Measurements from ENCODE around the gene GKAP1. TPM values are rescaled to one million over a fixed set of nuclear protein-coding genes. Genes with fewer than 3 reads are reported as not detected.

The GKAP1 gene
- polyA plus RNA-seq, 1 of the 3 experiments (the other 2 are of a cell fraction), result 1.7 TPM

GRCh38 chr9:83794051-83794450, 23.5 kb downstream of the GKAP1 start (continued):
- TF ChIP-seq SMC3 (IDR thresholded peaks at IDR 0.05; ENCODE audit: low read depth, low read length) (no peak), CHD2 (IDR thresholded peaks at IDR 0.05; ENCODE audit: low read length, partially characterized antibody) (no peak), GATA2 (CRISPR knock-in tag; IDR thresholded peaks at IDR 0.05) (no peak), EZH2phosphoT487 (IDR thresholded peaks at IDR 0.05; ENCODE audit: borderline replicate concordance, low read depth) (no peak), USF2 (IDR thresholded peaks at IDR 0.05; ENCODE audit: borderline replicate concordance, low read depth, low read length) (no peak)
- TF ChIP-seq, protein P1, sequence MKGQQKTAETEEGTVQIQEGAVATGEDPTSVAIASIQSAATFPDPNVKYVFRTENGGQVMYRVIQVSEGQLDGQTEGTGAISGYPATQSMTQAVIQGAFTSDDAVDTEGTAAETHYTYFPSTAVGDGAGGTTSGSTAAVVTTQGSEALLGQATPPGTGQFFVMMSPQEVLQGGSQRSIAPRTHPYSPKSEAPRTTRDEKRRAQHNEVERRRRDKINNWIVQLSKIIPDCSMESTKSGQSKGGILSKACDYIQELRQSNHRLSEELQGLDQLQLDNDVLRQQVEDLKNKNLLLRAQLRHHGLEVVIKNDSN (IDR thresholded peaks at IDR 0.05; ENCODE audit: borderline replicate concordance, low read depth), result no peak

GRCh38 chr9:83792746-83793145, 24.8 kb downstream of the GKAP1 start:
- CTCF ChIA-PET, result interaction anchor here (0.7 kb wide), 1 partner anchor 10 kb away, joined by 3 read pairs; no protein-coding TSS in a partner anchor
- no peaks in the 10 kb centered on the region for H3K9me3 ChIP-seq
- H3K4me1 ChIP-seq (ENCODE audit: control insufficient read depth in 1 of 2, insufficient read depth in 2 of 2, low read depth in 1 of 2, low read length in 1 of 2), result no peaks in the 10 kb centered on the region; a peak in 1 of 4 replicates
- no peak overlapping the region for H3K4me3 ChIP-seq (ENCODE audit: low read depth in 2 of 2, low read length in 1 of 2)
- H3K9ac ChIP-seq, result no peak overlapping the region
- no peaks in the 10 kb centered on the region for H3K79me2 ChIP-seq (ENCODE audit: insufficient read depth)
- TF ChIP-seq FOXM1 (IDR thresholded peaks at IDR 0.05; ENCODE audit: low read depth), result no peak
- 100% methylated on average over 1 of the region's 1 CpG for WGBS (ENCODE audit: low lambda C conversion rate)
- no peaks in the 10 kb centered on the region for H3F3A ChIP-seq (replicated peaks; ENCODE audit: insufficient read depth)
- no peaks in the 10 kb centered on the region for H3K9me2 ChIP-seq
- no peak overlapping the region for H3K27ac ChIP-seq (ENCODE audit: low read depth in 2 of 2, low read length in 1 of 2)
- peaks cover 3 to 7% of the 10 kb centered on the region in 2 experiments for H3K36me3 ChIP-seq (replicated peaks in 1 of 2; ENCODE audit: control insufficient read depth in 1 of 2, insufficient read depth in 2 of 2, low read length in 1 of 2)
- H4K20me1 ChIP-seq (ENCODE audit: insufficient read depth), result no peaks in the 10 kb centered on the region
- no peak for DNase-seq
- no peak overlapping the region for H2AFZ ChIP-seq (ENCODE audit: low read depth)
- no peaks in the 10 kb centered on the region for H3K27me3 ChIP-seq (ENCODE audit: insufficient read depth)
- H3K4me2 ChIP-seq, result no peak overlapping the region
- POLR2A ChIA-PET, result no interaction called here

DNA sequence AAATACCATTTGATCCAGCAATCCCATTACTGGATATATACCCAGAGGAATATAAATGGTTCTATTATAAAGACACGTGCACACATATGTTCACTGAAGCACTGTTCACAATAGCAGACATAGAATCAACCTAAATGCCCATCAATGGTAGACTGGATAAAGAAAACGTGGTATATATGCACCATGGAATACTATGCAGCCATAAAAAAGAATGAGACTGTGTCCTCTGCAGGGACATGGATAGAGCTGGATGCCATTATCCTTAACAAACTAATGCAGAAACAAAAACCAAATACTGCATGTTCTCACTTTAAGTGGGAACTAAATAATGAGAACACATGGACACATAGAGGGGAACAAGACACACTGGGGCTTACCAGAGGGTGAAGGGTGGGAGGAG, 39.4 kb downstream of the GKAP1 start:
- no peak overlapping the region for H3K27ac ChIP-seq (ENCODE audit: low read depth in 2 of 2, low read length in 1 of 2)

More for the DNA sequence above, 39.4 kb downstream of the GKAP1 start:
- Histone ChIP-seq H3K4me1 (ENCODE audit: control insufficient read depth in 1 of 2, insufficient read depth in 2 of 2, low read depth in 1 of 2, low read length in 1 of 2) (no peaks in the 10 kb centered on the region), H3K9ac (no peak overlapping the region), H3K4me2 (no peak overlapping the region), H4K20me1 (ENCODE audit: insufficient read depth) (no peaks in the 10 kb centered on the region), H3F3A (replicated peaks; ENCODE audit: insufficient read depth) (no peaks in the 10 kb centered on the region), H3K4me3 (ENCODE audit: low read depth in 2 of 2, low read length in 1 of 2) (no peak overlapping the region), H3K79me2 (ENCODE audit: insufficient read depth) (no peaks in the 10 kb centered on the region), H2AFZ (ENCODE audit: low read depth) (no peak overlapping the region), H3K9me3 (no peaks in the 10 kb centered on the region), H3K9me2 (no peaks in the 10 kb centered on the region), H3K27me3 (ENCODE audit: insufficient read depth) (no peaks in the 10 kb centered on the region), H3K36me3 (replicated peaks in 1 of 2; ENCODE audit: control insufficient read depth in 1 of 2, insufficient read depth in 2 of 2, low read length in 1 of 2) (peaks cover under 1 to 2% of the 10 kb centered on the region in 2 experiments)
- CTCF ChIA-PET, result no interaction called here
- no peak for DNase-seq
- WGBS (ENCODE audit: low lambda C conversion rate), result 70% methylated on average over 2 of the region's 2 CpGs
- POLR2A ChIA-PET, result no interaction called here
- no peak for TF ChIP-seq NFIC (IDR thresholded peaks at IDR 0.05; ENCODE audit: borderline replicate concordance)
- TF ChIP-seq, protein P2, sequence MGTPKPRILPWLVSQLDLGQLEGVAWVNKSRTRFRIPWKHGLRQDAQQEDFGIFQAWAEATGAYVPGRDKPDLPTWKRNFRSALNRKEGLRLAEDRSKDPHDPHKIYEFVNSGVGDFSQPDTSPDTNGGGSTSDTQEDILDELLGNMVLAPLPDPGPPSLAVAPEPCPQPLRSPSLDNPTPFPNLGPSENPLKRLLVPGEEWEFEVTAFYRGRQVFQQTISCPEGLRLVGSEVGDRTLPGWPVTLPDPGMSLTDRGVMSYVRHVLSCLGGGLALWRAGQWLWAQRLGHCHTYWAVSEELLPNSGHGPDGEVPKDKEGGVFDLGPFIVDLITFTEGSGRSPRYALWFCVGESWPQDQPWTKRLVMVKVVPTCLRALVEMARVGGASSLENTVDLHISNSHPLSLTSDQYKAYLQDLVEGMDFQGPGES (IDR thresholded peaks at IDR 0.05; ENCODE audit: low read depth, low read length), result no peak
- no peak for TF ChIP-seq TCF12 (IDR thresholded peaks at IDR 0.05)
- no peak for TF ChIP-seq EZH2phosphoT487 (IDR thresholded peaks at IDR 0.05; ENCODE audit: borderline replicate concordance, low read depth)
- TF ChIP-seq, protein P1 (IDR thresholded peaks at IDR 0.05; ENCODE audit: borderline replicate concordance, low read depth), result no peak
- TF ChIP-seq ZBTB33 (IDR thresholded peaks at IDR 0.05; ENCODE audit: borderline replicate concordance, low read depth), result no peak
- TF ChIP-seq PBX3 (IDR thresholded peaks at IDR 0.05), result no peak
- TF ChIP-seq MEF2A (IDR thresholded peaks at IDR 0.05; ENCODE audit: borderline replicate concordance, low read depth), result no peak
- TF ChIP-seq GABPA (IDR thresholded peaks at IDR 0.05; ENCODE audit: low read depth), result no peak
- no peak for TF ChIP-seq TEAD4 (IDR thresholded peaks at IDR 0.05; ENCODE audit: borderline replicate concordance, insufficient read depth)
- no peak for TF ChIP-seq POLR2AphosphoS5 (IDR thresholded peaks at IDR 0.05; ENCODE audit: low read depth, low read length)

All from SK-N-SH (cell line).